SK-N-SH treated with all-trans-retinoic acid at 6 μM for 48 hours (cell line): ENCODE results near the gene APBA2.
"Not testable (repeated sequence)": the region's sequence is repeated elsewhere in the genome, so short reads cannot be mapped to it uniquely, and the experiment has no call there.

ENCODE experiments used
- ATAC-seq: fragments of 200-7000 bp; cut with Tn5 transposase; 3 replicates; pipeline ENCODE4 v1.9.1; 2020; ENCODE audit warnings: mild to moderate bottlenecking, moderate library complexity
- ARNTL ChIP-seq: fragments of 450-650 bp; formaldehyde crosslinking; IDR thresholded peaks from 2 replicates; pipeline ENCODE4 v1.5.0; 2020; ENCODE audit warnings: low read depth, mild to moderate bottlenecking, moderate library complexity, borderline replicate concordance
- BACH2 ChIP-seq: fragments of 250-450 bp; sonication (Bioruptor Pico); IDR thresholded peaks from 2 replicates; pipeline ENCODE4 v1.9.0; 2021; ENCODE audit warnings: mild to moderate bottlenecking, borderline replicate concordance
- CSDC2 ChIP-seq: fragments of 250-450 bp; sonication (Bioruptor Pico); IDR thresholded peaks from 2 replicates; pipeline ENCODE4 v1.5.0; 2020; ENCODE audit warnings: mild to moderate bottlenecking, moderate library complexity
- CSRNP3 ChIP-seq: fragments of 250-450 bp; sonication (Bioruptor Pico); IDR thresholded peaks from 2 replicates; pipeline ENCODE4 v1.5.1; 2021; ENCODE audit warnings: mild to moderate bottlenecking, moderate library complexity
- ESRRG ChIP-seq: fragments of 250-450 bp; sonication (Bioruptor Pico); IDR thresholded peaks from 2 replicates; pipeline ENCODE4 v1.6.1; 2021; ENCODE audit warnings: mild to moderate bottlenecking
- GLIS3 ChIP-seq: fragments of 250-450 bp; sonication (Bioruptor Pico); IDR thresholded peaks from 2 replicates; pipeline ENCODE4 v1.5.0; 2020; ENCODE audit warnings: mild to moderate bottlenecking, moderate library complexity
- ISL1 ChIP-seq: fragments of 250-450 bp; sonication (Bioruptor Pico); IDR thresholded peaks from 2 replicates; pipeline ENCODE4 v2.1.2; 2022; ENCODE audit warnings: mild to moderate bottlenecking, moderate library complexity
- OSR1 ChIP-seq: fragments of 250-450 bp; sonication (Bioruptor Pico); IDR thresholded peaks from 2 replicates; pipeline ENCODE4 v1.8.0; 2022; ENCODE audit warnings: moderate library complexity, mild to moderate bottlenecking, inconsistent platforms
- PATZ1 ChIP-seq: fragments of 250-450 bp; sonication (Bioruptor Pico); IDR thresholded peaks from 2 replicates; pipeline ENCODE4 v1.8.0; 2020; ENCODE audit warnings: mild to moderate bottlenecking, moderate library complexity, borderline replicate concordance
- POU6F1 ChIP-seq: fragments of 250-450 bp; sonication (Bioruptor Pico); IDR thresholded peaks from 2 replicates; pipeline ENCODE4 v1.8.0; 2021; ENCODE audit warnings: low read depth, mild to moderate bottlenecking, moderate library complexity, borderline replicate concordance
- PPARA ChIP-seq: fragments of 250-450 bp; sonication (Bioruptor Pico); IDR thresholded peaks from 2 replicates; pipeline ENCODE4 v1.5.0; 2020; ENCODE audit warnings: mild to moderate bottlenecking, borderline replicate concordance
- RARB ChIP-seq: fragments of 250-450 bp; sonication (Bioruptor Pico); IDR thresholded peaks from 2 replicates; pipeline ENCODE4 v1.8.0; 2021; ENCODE audit warnings: mild to moderate bottlenecking, moderate library complexity
- SNAI2 ChIP-seq: fragments of 250-450 bp; sonication (Bioruptor Pico); IDR thresholded peaks from 2 replicates; pipeline ENCODE4 v1.5.0; 2020; ENCODE audit warnings: mild to moderate bottlenecking, moderate library complexity
- TCF4 ChIP-seq: fragments of 250-450 bp; sonication (Bioruptor Pico); IDR thresholded peaks from 2 replicates; pipeline ENCODE4 v1.8.0; 2021; ENCODE audit warnings: mild to moderate bottlenecking, moderate library complexity, borderline replicate concordance
- TOX ChIP-seq: fragments of 250-450 bp; sonication (Bioruptor Pico); IDR thresholded peaks from 2 replicates; pipeline ENCODE4 v1.8.0; 2021; ENCODE audit warnings: mild to moderate bottlenecking, moderate library complexity, borderline replicate concordance
- ZC3H10 ChIP-seq: fragments of 250-450 bp; sonication (Bioruptor Pico); IDR thresholded peaks from 2 replicates; pipeline ENCODE4 v1.5.1; 2021; ENCODE audit warnings: mild to moderate bottlenecking, moderate library complexity
- ZFP3 ChIP-seq: fragments of 250-450 bp; sonication (Bioruptor Pico); IDR thresholded peaks from 2 replicates; pipeline ENCODE4 v1.5.0; 2020; ENCODE audit warnings: mild to moderate bottlenecking, moderate library complexity
- ZFP30 ChIP-seq: fragments of 450-650 bp; formaldehyde crosslinking; IDR thresholded peaks from 2 replicates; pipeline ENCODE4 v1.5.0; 2022; ENCODE audit warnings: mild to moderate bottlenecking, moderate library complexity
- ZNF565 ChIP-seq: fragments of 450-650 bp; formaldehyde crosslinking; conservative IDR thresholded peaks from 2 replicates; pipeline ENCODE4 v1.5.0; 2020; ENCODE audit warnings: low read depth, mild to moderate bottlenecking, moderate library complexity
- ZNF70 ChIP-seq: fragments of 450-650 bp; formaldehyde crosslinking; IDR thresholded peaks from 2 replicates; pipeline ENCODE4 v1.5.0; 2020; ENCODE audit warnings: mild to moderate bottlenecking, moderate library complexity
- ZNF8 ChIP-seq: fragments of 450-650 bp; formaldehyde crosslinking; IDR thresholded peaks from 2 replicates; pipeline ENCODE4 v1.5.0; 2020; ENCODE audit warnings: mild to moderate bottlenecking, moderate library complexity
- TF ChIP-seq, protein P1 (sequence below): fragments of 250-450 bp; sonication (Bioruptor Pico); IDR thresholded peaks from 2 replicates; pipeline ENCODE4 v1.5.0; 2020; ENCODE audit warnings: mild to moderate bottlenecking, moderate library complexity
- TF ChIP-seq, protein P2 (sequence below): fragments of 250-450 bp; sonication (Bioruptor Pico); IDR thresholded peaks from 2 replicates; pipeline ENCODE4 v1.5.1; 2020; ENCODE audit warnings: low read depth, mild to moderate bottlenecking, moderate library complexity

APBA2 gene

DNA sequence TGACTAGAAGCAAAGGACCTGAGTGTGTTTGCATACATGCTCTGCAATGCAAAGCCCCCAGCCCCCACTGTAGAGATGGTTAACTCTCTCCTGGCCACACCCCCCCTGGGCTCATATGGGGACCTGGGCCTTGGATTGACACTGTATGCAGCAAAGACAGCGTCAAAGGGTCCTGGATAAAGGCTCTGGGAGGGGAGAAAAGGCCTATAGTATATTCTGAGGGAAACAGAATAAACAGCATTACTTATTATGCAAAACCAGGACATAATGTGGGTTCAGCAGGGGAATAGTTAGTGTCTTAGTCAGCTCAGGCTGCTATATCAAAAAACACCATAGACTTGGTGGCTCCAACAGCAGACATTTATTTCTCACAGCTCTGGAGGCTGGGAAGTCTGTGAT lies 158.7 kb downstream of the APBA2 start:
- TF ChIP-seq TCF4 (CRISPR knock-in tag) (no peak), OSR1 (CRISPR knock-in tag) (no peak), ISL1 (CRISPR knock-in tag) (no peak), CSRNP3 (CRISPR knock-in tag) (no peak), RARB (no peak), SNAI2 (CRISPR knock-in tag) (no peak), ZFP3 (CRISPR knock-in tag) (no peak), ZC3H10 (CRISPR knock-in tag) (no peak), TOX (CRISPR knock-in tag) (no peak), ESRRG (no peak), ARNTL (no peak), CSDC2 (CRISPR knock-in tag) (no peak), GLIS3 (CRISPR knock-in tag) (no peak), ZFP30 (CRISPR knock-in tag) (no peak), ZNF70 (CRISPR knock-in tag) (no peak), PPARA (CRISPR knock-in tag) (no peak), BACH2 (CRISPR knock-in tag) (no peak), PATZ1 (CRISPR knock-in tag) (no peak)
- TF ChIP-seq, protein P1, sequence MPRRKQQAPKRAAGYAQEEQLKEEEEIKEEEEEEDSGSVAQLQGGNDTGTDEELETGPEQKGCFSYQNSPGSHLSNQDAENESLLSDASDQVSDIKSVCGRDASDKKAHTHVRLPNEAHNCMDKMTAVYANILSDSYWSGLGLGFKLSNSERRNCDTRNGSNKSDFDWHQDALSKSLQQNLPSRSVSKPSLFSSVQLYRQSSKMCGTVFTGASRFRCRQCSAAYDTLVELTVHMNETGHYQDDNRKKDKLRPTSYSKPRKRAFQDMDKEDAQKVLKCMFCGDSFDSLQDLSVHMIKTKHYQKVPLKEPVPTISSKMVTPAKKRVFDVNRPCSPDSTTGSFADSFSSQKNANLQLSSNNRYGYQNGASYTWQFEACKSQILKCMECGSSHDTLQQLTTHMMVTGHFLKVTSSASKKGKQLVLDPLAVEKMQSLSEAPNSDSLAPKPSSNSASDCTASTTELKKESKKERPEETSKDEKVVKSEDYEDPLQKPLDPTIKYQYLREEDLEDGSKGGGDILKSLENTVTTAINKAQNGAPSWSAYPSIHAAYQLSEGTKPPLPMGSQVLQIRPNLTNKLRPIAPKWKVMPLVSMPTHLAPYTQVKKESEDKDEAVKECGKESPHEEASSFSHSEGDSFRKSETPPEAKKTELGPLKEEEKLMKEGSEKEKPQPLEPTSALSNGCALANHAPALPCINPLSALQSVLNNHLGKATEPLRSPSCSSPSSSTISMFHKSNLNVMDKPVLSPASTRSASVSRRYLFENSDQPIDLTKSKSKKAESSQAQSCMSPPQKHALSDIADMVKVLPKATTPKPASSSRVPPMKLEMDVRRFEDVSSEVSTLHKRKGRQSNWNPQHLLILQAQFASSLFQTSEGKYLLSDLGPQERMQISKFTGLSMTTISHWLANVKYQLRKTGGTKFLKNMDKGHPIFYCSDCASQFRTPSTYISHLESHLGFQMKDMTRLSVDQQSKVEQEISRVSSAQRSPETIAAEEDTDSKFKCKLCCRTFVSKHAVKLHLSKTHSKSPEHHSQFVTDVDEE (CRISPR knock-in tag), result no peak
- TF ChIP-seq, protein P2, sequence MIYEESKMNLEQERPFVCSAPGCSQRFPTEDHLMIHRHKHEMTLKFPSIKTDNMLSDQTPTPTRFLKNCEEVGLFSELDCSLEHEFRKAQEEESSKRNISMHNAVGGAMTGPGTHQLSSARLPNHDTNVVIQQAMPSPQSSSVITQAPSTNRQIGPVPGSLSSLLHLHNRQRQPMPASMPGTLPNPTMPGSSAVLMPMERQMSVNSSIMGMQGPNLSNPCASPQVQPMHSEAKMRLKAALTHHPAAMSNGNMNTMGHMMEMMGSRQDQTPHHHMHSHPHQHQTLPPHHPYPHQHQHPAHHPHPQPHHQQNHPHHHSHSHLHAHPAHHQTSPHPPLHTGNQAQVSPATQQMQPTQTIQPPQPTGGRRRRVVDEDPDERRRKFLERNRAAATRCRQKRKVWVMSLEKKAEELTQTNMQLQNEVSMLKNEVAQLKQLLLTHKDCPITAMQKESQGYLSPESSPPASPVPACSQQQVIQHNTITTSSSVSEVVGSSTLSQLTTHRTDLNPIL (CRISPR knock-in tag), result no peak
- TF ChIP-seq, all 23 proteins: peak for 0

GRCh38 chr15:29045161-29045560 lies 159.4 kb downstream of the APBA2 start:
- ATAC-seq, result not testable (repeated sequence)

More for the DNA sequence above, 158.7 kb downstream of the APBA2 start:
- no peak; the same call in 2 of the 3 replicates for ATAC-seq

DNA sequence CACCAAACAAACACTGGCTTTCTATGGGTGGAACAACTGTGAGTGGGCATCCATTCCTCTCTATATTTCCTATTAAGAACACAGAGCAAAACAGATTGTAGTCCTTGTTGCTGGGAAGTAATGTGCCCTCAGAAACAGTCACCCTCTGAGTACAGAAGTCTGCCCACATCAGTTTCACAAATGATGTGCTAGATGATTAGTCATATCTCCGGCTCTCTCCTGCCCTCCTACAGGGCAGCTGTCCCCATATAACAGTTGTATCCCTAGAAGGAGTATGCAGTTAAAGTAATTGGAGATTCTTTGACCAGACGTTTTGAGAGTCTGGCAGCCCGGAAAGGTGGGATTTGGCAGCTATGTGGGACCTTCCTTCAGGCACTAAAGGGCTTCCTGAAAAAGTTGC lies 159.9 kb downstream of the APBA2 start:
- no peak for TF ChIP-seq ZFP3 (CRISPR knock-in tag)
- TF ChIP-seq ZFP30 (CRISPR knock-in tag), result no peak
- TF ChIP-seq, protein P2 (CRISPR knock-in tag), result no peak
- TF ChIP-seq ISL1 (CRISPR knock-in tag), result no peak
- TF ChIP-seq ZNF565 (CRISPR knock-in tag), result no peak
- TF ChIP-seq RARB, result no peak
- no peak for TF ChIP-seq TCF4 (CRISPR knock-in tag)
- TF ChIP-seq POU6F1 (CRISPR knock-in tag), result no peak
- TF ChIP-seq, protein P1 (CRISPR knock-in tag), result no peak
- no peak for TF ChIP-seq BACH2 (CRISPR knock-in tag)
- TF ChIP-seq CSDC2 (CRISPR knock-in tag), result no peak
- no peak for TF ChIP-seq ZNF8 (CRISPR knock-in tag)
- TF ChIP-seq ZNF70 (CRISPR knock-in tag), result no peak
- no peak for TF ChIP-seq TOX (CRISPR knock-in tag)
- no peak for TF ChIP-seq PPARA (CRISPR knock-in tag)
- no peak; the same call in 2 of the 3 replicates for ATAC-seq
